H1 (cell line): ENCODE results near the gene BRD7. TPM values are rescaled to one million over a fixed set of nuclear protein-coding genes. Genes with fewer than 3 reads are reported as not detected.

Experiments used
- EP300 ChIP-seq, 2 experiments: IDR thresholded peaks; 1 replicate in 1 of 2; 2 replicates in 1 of 2; pipeline ENCODE4 v1.6.1; 2011 to 2012; ENCODE audit warnings: low read depth in 2 of 2, low read length in 2 of 2, mild to moderate bottlenecking in 2 of 2, borderline replicate concordance in 1 of 2, inconsistent platforms in 1 of 2, moderate library complexity in 1 of 2
- KDM1A ChIP-seq: fragments of 200-600, 300-600 bp; sonication (generic); IDR thresholded peaks from 2 replicates; pipeline ENCODE4 v1.7.1; 2016; ENCODE audit warnings: mild to moderate bottlenecking, low read length, borderline replicate concordance
- POLR2AphosphoS5 ChIP-seq: IDR thresholded peaks from 2 replicates; pipeline ENCODE4 v1.6.1; 2011; ENCODE audit warnings: low read depth, low read length
- SIRT6 ChIP-seq: IDR thresholded peaks from one replicate; pipeline ENCODE4 v1.7.1; 2012; ENCODE audit warnings: low read length, inconsistent platforms
- TBP ChIP-seq: IDR thresholded peaks from 2 replicates; pipeline ENCODE4 v1.6.1; 2011; ENCODE audit warnings: low read depth, low read length, improper control_type of control experiment
- polyA plus RNA-seq, 7 experiments: library from polyadenylated mRNA; depleted of rRNA in 3 of 7; stranded (reverse) in 5 of 7; unstranded in 2 of 7; fragments of >200 nt in 5 of 7; fragments of 200-250 nt in 2 of 7; gene quantifications; 1 replicate in 5 of 7; 2 replicates in 1 of 7; 4 replicates in 1 of 7; pipeline versions ENCODE4 v1.2.1 to v1.2.3, GENCODE V29; 2011 to 2013; ENCODE audit warnings: missing spikeins in 2 of 7, mixed read lengths in 2 of 7
- total RNA-seq: library from RNA; stranded (reverse); fragmentation: NEBNext Ultra II Directional; extraction: Animal tissue kit (Norgen Biotek cat#: 25700); gene quantifications from 2 replicates; pipeline ENCODE4 v1.2.1, GENCODE V29; 2021
- TF ChIP-seq, protein P1 (sequence below): IDR thresholded peaks from 2 replicates; pipeline ENCODE4 v1.6.1; 2011; ENCODE audit warnings: low read length, improper control_type of control experiment

The BRD7 gene
- total and polyA plus RNA-seq, 2 of the 8 experiments (the other 6 are each of a cell fraction or from before 2014, with no cell fraction given), result 42.5 to 120 TPM

DNA sequence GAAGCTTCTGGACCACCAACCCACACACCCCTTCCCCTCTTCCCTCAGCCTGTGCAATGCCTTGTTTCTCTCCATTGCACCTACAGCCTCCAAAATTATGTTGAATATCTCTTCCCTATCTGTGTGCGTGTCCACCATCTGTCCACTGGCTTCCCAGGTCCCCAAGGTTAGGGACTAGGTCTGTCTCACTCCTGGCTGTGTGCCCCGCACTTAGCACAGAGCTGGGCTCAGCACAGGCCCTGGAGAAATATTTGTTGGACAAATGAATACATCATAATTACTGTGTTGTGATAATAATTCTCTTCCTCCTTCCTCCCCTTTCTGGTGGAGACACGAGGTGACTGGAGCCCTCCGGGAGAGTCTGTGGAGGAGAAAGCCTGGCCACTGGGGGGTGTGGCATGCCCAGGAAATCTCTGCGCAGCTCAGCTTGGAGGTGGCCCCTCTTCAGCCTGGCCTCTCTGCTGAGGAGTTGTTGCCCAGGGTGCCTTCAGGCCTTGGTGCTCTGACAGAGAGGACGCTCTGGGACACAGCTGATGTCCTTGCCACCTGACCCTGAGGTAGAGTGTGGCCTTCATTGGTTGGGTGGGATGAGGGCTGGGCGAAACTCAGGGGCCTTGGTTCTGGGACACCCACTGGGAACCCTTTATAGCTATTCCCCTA lies 3.3 kb upstream of the BRD7 start (continued):
- TF ChIP-seq SIRT6 (no peak), EP300 (IDR thresholded peaks at IDR 0.05; ENCODE audit: borderline replicate concordance in 1 of 2, low read depth in 2 of 2, low read length in 2 of 2) (no peak), POLR2AphosphoS5 (no peak), TBP (no peak), KDM1A (no peak)
- TF ChIP-seq, protein P1, sequence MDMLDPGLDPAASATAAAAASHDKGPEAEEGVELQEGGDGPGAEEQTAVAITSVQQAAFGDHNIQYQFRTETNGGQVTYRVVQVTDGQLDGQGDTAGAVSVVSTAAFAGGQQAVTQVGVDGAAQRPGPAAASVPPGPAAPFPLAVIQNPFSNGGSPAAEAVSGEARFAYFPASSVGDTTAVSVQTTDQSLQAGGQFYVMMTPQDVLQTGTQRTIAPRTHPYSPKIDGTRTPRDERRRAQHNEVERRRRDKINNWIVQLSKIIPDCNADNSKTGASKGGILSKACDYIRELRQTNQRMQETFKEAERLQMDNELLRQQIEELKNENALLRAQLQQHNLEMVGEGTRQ, result no peak
- TF ChIP-seq, all 59 proteins: peak for 2
